Hindlimb muscle (tissue), 1 donor: ENCODE data around the gene ELF1. TPM values are rescaled to one million over a fixed set of nuclear protein-coding genes. Genes with fewer than 3 reads are reported as not detected.
"Not testable (repeated sequence)": the region's sequence is repeated elsewhere in the genome, so short reads cannot be mapped to it uniquely, and the experiment has no call there.

Experiments
- DNase-seq: peaks from one replicate; pipeline ENCODE4 v3.0.0-alpha.2; 2013
- polyA plus RNA-seq: library from polyadenylated mRNA; unstranded; fragments of 120-200 nt; gene quantifications from one replicate; pipeline ENCODE4 v1.2.1, GENCODE V29; 2013; ENCODE audit not compliant: insufficient read length

ELF1 gene
- polyA plus RNA-seq, 1 donor = 34.3 TPM

DNA sequence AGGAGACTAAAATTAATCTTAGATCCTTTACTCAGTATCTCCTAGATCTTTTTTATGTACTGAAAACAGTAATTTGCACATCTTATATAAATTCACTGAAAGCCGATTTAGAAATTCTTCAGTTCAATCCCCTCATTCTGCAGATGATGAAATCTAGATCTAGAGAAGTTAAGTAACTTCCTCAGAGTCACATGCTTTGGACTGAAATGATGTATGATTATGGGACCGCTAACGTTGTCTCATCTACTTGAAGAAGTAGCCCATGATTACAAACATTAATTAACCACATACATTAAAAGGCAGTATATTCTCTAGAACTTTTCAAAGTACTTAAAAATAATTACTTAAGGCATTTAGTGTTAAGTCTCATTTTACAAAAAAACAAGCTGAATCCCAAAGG, 37.8 kb downstream of the ELF1 start:
- DNase-seq = no peak

DNA sequence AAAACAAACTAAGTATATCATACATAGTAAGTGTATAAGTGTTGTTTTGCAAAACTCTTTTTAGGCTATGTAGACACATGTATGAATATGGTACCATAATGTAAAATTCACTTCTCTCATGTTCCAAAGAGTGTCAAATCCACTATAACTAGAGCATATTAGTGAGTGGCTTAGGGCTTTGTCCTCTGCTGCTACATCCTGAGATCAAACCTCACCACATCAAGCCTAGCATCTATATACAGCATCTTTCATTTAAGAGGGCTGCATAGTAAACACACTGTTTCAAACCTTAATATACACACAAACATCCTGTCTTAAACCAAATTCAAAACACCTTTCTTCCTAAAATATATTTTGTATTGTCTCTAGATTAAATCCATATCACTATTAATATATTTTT, 38.7 kb downstream of the ELF1 start:
- DNase-seq = no peak

DNA sequence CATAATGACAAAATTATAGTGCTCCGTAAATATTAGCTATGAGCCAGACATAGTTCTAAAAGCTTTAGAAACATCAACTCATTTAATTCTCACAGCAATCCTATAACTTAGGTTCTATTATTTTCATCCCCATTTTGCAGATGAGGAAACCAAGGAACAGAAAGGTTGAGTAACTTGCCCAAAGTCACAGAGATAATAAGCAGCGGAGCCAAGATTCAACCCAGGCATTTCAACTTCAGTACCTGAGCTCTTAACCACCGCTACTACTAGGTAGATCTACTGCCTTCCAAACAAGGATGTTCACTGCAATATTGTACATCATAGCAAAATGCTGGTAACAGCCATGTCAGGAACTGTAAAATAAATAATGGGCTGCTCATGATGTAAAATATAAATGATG, 39.9 kb downstream of the ELF1 start:
- DNase-seq = no peak

DNA sequence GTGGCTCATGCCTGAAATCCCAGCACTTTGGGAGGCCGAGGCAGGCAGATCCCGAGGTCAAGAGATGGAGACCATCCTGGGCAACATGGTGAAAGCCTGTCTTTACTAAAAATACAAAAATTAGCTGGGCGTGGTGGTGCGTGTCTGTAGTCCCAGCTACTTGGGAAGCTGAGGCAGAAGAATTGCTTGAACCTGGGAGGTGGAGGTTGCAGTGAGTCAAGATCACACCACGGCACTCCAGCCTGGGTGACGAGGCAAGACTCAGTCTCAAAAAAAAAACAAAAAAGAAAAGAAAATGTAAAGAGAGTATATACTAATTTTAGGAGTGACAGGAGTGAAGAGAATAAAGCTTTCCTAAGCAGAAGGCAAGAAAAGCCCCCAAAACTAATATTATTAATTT, 41.0 kb downstream of the ELF1 start:
- DNase-seq = not testable (repeated sequence)

DNA sequence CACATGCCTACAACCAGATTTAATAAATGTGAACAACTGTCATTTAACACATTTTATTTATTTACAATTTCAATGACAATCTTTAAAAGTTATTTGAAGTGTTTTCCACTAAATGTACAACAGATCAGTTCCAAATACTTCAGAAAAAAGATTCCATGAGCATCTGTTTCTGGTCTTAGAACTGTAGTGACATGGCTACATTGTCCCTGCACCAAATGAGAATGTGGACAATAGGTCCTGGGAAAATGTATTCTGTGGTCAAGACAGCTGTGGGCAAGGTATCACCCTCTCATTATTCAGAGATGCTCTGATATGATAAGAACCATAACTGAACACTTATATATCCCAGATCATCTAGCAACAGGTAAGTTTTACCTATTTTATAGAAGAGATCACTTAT, 43.7 kb downstream of the ELF1 start:
- no peak for DNase-seq

DNA sequence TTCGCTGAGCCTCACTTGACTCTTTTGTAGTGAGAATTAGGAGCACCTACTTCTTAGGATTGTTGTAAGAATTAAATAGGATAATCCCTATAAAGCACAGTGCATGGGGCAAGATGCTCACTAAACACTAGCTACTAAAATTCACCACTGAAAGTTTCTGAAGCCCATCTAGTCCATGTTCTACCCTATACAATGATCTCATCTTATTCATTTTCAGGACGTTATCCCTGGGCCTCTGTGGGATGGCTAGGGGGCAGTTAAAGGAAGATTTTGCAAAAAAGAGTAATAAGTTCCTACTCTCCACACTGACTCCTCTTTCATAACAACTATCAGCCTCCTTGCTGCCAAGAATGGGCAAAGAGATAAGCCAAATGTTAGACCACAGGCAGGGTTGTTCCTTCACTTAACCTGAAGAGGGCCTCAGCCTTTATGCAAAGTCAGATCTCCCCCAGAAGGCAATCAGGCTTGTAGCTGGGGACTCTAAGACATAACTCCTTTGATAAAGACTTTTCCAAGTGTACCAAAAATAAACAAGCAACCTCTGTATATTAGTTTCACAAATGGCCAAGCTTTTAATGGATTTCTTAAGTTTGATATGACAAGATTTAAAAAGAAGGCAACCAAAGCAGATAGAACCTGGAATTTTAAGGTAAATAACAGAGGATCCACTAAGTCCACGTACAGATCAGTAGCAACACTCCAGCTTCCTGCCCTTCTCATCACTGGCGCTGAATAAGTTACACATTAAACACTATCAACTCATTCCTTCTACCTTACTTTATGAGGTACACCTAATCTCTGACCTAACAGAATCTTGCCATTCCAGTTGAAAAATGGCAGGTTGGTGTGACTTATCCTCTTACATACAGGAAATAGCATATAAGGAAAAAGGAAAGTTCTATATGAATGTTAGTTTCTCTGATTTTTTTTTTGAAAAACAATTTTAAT, 44.4 kb downstream of the ELF1 start:
- no peak for DNase-seq

DNA sequence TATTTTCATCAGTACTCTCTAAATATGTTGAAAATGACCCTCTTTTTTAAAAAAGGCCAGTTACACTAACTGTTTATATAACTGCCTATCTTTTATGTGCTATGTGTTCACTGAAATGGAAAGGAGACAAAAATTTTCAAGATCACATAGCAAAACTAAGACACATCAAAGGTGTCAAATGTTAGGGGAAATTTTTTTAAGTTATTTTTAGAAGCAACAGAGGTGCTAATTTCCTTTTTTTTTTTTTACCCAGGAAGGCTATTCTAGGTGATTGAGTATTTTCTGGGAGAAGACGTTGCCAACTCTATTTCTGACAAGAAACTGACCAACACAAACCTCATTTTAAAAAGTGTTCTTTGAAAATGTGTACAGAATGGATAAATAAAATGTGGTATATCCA, 45.7 kb downstream of the ELF1 start:
- no peak for DNase-seq

DNA sequence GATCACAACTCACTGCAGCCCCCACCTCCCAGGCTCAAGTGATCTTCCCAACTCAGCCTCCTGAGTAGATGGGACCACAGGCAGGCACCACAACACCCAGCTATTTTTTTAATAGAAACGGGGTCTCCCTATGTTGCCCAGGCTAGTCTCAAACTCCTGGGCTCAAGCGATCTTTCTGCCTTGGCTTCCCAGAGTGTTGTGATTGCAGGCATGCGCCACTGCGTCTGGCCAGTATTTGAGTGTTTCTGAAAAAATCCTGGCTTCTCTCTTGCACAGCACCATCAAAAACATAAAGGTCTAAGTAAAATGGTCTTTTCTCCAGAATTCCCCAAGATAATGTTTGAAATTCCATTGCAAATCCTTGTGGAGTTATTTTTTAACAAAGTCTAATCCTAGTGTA, 47.8 kb downstream of the ELF1 start:
- DNase-seq = no peak

DNA sequence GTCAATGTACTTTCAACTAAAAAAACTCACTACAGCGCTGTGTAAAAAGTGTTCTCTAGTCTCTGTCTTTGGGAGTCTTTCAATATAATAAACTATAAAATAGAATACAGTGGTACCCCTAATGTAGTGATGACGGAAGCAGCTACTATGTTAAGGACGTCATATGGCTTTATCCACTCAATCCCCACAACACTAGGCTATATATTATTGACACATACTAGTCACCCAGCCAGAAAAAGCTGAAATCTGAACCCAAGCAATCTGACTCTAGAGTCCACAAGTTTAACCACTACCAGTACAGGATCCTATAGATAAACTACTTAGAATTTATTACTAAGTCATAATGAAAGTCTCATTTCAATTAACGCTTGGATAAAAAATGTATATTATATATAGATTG, 48.3 kb downstream of the ELF1 start:
- DNase-seq = no peak

DNA sequence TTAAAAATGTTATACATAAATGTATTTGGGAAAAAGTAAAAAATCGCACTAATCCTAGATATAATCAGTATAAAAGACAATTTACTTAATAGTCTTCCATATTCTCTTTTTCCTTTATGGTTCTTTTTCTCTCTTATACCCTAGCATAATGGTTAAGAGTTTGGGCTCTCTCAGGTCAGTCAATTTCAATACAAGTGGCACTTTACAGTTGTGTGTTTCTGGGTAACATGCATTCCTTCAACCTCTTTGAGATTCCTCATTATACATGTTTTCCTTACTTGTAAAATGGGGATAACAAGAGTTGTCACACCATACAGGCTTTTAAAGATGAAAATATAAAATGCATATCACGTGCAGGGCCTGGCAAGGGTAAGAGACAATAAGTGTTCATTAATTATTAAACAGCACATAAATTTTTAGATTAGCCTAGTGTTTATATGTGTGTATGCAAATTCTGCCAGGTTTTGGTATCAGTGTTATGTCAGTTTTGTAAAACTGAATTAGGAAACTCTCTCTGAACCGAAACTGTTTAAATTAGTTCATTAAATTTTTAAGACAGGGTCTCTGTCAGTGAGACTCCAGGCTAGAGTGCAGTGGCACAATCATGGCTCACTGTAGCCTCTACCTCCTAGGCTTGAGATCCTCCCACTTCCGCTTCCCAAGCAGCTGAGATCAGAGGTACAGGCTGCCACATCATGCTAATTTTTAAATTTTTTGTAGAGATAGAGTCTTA, 49.8 kb downstream of the ELF1 start:
- no peak for DNase-seq

DNA sequence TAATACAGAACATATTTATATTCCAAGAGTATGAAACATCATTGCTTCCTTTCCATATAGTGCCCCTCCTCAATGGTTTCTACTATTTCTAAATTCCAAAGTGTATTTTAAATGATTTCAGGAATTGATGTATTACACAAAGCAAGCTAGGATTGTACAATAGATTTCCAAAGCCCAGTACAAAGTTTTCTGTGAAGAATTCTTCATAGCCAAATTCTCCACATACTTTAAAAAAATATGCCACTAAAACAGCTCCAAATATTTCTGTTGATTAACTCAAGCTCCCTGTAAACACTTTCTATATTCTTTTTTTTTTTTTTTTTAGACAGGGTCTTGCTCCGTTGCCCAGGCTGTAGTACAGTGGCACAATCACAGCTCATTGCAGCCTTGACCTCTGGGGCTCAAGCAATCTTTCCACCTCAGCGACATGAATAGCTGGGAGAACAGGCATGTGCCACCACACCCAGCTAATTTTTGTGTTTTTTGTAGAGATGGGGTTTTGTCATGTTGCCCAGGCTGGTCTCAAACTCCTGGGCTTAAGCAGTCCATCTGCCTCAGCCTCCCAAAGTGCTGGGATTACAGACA, 50.6 kb downstream of the ELF1 start:
- no peak for DNase-seq

DNA sequence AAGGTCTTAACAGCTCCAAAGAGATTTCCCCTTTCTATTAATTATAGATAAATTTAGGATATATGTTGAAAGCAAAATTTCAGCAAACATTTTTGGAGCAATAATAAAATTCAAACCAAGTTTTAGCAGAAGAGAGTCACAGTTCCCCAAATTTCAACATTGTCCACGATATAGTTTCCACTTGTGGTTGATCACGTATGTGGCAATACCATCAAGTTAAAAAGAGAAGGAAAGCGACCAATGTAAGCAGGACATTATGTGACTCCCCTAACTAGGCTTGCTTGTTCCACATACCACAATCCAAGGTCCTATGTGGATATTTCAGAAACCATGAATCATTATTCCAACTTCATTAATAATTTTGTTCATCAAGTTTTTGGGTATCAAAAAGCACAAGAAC, 52.8 kb downstream of the ELF1 start:
- DNase-seq = no peak

DNA sequence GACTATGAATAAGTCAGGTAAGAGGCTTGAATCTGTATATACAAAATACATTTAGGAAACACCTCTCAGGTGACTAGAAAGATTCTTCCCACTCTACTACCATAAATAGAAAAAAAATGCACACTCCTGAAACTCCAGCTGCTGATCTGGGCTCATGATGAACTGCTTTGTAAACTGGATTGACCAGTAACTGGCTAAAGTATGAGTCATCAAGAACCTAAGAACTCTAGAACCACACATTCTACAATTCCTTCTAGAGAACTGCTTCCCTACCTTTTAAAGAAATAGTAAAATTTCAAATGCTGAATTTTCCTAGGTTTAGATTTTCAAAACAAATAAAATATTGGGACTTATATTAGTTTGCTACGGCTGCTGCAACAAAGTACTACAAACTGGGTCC, 55.2 kb downstream of the ELF1 start:
- no peak for DNase-seq

DNA sequence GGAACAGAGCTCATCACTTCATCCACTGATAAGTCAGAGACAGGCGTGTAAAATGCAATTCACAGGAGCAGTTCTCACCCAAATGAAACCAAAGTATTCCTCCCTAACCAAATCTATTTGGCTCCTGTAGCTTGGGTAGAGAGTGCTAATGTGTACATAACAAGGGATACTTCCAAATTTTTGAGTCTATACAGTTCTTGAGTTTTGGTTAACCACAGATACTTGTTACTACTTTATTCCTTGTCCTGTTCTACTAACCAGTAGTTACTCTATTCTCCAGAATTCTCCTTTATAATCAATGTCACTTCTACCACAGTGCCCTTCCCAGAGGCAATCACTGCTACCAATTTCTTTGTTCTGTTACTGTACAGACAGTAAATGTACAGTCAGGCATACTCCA, 57.3 kb downstream of the ELF1 start:
- no peak for DNase-seq

DNA sequence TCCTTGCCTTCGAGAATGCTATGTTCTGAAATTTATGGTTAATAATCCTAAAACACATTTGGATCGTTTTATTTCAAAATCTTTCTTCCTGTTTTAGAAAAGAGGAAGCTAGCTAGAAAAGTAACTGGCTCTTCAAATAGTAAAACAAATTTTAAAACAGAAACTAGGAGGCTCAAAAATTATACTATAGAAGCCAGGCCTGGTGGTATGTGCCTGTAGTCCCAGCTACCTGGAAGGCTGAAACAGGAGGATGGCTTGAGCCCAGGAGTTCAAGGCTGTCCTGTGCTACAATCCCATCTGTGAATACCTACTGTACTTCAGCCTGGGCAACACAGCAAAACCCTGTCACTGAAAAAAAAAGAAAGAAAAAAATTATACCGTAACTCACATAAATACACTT, 57.9 kb downstream of the ELF1 start:
- no peak for DNase-seq

DNA sequence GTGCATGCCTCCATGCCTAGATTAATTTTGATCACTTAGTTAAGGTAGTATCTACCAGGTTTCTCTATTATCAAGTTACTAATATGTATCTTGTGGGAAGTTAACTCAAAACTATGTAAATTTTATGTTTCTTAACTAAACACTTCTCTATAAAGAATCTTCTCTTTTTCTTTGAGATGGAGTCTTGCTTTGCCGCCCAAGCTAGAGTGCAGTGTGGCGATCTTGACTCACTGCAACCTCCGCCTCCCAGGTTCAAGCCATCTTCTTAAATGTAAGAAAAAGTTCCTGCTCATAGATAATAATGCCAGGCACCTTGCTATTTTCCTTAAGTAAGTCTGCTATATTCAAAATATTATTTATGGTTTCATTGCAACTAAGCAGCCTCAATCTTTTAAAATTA, 58.4 kb downstream of the ELF1 start:
- DNase-seq = no peak

DNA sequence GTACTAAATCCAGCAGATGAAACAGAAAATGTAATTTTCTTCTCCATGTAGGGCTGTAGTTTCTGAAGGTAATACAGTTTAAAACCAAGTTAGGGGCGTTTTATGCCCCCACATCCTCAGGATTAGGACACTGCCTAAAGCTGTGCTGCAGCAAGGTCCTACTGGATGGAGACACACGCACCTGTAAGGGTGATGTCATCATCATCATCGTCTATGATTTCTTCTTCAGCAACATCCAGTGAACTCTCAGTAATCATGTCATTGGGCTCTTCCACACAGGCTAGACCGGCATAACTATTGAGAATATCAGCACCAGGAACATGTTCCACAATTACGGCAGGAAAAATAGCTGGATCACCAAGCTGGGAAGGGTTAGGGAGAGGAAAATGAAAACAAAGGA, 60.5 kb downstream of the ELF1 start:
- no peak for DNase-seq

DNA sequence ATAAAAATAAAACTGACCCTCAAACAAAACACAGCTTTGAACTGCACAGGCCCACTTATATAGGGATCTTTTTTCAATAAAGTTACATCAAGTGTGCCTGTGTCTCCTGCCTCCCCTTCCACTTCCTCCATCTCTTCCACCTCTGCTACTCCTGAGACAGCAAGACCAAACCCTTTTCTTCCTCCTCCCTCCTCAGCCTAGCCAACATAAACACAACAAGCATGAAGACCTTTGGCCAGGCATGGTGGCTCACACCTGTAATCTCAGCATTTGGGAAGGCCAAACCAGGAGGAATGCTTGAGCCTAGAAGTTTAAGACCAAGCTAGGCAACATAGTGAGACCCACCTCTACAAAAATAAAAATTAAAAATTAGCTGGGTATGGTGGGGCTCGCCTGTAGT, 72.6 kb downstream of the ELF1 start:
- DNase-seq = no peak

DNA sequence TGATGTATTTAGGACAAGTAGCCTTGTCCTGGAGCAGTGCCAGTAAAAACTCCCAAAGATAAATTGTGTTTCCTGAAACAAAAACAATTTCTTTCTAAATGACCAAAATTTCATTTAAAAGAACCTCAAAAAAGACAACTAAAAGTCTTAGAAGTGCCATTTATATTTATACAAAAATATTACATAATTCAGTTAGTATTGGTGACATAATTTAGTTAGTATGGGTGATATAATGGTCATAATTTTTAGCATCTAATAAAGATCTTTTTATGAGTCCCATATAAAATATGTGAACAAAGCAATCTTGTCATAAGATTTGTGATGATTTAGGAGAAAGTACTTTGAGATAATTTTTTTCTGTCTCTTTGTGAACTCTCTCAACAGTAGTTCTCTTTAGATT, 76.0 kb downstream of the ELF1 start:
- DNase-seq = no peak

DNA sequence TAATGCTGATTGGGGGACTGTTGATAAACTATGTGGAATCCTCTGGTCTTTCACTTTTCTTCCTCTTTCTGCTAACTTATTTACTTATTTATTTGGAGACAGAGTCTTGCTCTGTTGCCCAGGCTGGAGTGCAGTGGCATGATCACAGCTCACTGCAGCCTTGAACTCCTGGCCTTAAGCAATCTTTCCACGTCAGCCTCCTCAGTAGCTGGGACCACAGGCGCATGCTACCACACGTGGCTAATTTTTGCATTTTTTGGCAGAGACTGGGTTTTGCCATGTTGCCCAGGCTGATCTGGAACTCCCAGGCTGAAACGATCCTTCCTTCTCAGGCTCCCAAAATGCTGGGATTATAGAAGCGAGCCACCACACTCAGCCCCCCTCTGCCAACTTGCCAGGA, 77.5 kb downstream of the ELF1 start:
- no peak for DNase-seq

DNA sequence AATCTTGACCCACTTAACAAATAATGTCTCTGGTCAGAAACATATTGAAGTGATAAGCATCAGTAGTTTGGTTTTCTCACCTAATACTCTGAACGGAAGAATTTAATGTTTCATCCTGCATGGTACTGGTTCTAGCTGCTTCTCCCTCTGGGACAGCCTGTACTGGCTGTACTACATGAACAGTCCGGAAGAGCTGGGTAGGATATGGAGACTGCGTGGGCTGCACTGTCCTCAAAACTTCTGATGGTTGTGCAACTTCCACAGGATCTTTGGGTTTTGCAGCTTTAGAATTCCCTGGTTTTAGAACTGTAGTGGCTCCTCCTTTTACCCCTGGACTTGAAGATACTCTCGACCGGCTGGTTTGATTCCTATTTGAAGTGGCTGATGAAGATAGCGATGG, 78.3 kb downstream of the ELF1 start:
- DNase-seq = no peak

DNA sequence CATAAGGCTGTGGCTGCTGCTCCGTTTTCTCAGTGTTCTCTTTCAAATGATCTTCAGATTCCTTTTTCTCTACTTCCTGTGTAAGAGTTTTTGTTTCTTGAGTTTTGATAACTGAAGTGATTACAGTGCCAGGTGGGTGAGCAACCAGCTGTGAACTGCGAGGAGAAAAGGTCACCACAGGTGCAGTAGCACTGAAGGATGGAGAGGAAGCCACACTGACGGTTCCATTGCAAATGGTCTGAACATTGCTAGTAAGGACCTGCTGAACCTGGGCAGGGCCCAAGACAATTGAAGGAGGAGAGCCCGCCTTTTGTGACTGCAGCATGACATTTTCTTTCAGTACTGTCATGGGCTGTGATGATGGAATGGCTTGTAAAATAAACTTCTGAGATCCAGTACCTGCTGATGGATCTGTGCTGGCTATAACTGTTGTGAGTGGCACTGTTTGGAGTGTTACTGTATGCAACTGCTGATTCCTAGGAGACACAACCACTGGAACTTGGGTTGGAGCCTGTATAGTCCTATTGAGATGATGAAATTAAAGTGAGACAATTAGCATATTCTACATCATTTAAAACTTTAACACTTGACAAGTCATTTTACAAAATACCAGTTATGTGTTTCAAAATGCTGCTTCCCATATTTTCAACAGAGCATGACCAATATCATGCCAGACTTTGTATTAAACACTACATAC, 85.5 kb downstream of the ELF1 start:
- DNase-seq = no peak

DNA sequence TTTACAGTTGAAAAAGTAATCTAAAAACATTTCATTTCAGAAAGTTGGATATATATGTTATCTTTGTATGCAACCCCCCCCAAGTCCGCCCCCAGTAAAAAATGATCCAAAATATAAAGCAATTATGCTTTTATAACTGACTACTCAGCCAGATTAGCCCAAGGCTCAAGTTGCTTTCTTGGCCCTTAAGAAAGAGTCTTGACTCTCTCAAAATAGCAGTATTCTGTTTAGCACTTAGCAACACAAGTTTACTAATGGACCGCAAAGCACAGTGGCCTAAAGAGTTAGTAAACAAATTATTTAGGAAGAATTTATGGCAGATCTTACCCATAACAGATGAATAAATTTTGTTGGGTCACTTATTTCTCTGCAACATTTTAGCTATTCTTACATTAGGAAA, 86.9 kb downstream of the ELF1 start:
- no peak for DNase-seq
